Right hindlimb (tissue), 1 donor: ENCODE data around the gene GXYLT1.
"Not testable (repeated sequence)": the region's sequence is repeated elsewhere in the genome, so short reads cannot be mapped to it uniquely, and the experiment has no call there.

Experiments
- DNase-seq: peaks from one replicate; pipeline ENCODE4 v3.0.0-alpha.2; 2018

Gene GXYLT1, protein sequence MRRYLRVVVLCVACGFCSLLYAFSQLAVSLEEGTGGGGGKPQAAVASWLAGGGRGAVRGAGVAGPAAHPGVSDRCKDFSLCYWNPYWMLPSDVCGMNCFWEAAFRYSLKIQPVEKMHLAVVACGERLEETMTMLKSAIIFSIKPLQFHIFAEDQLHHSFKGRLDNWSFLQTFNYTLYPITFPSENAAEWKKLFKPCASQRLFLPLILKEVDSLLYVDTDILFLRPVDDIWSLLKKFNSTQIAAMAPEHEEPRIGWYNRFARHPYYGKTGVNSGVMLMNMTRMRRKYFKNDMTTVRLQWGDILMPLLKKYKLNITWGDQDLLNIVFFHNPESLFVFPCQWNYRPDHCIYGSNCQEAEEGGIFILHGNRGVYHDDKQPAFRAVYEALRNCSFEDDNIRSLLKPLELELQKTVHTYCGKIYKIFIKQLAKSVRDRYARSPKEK

DNA sequence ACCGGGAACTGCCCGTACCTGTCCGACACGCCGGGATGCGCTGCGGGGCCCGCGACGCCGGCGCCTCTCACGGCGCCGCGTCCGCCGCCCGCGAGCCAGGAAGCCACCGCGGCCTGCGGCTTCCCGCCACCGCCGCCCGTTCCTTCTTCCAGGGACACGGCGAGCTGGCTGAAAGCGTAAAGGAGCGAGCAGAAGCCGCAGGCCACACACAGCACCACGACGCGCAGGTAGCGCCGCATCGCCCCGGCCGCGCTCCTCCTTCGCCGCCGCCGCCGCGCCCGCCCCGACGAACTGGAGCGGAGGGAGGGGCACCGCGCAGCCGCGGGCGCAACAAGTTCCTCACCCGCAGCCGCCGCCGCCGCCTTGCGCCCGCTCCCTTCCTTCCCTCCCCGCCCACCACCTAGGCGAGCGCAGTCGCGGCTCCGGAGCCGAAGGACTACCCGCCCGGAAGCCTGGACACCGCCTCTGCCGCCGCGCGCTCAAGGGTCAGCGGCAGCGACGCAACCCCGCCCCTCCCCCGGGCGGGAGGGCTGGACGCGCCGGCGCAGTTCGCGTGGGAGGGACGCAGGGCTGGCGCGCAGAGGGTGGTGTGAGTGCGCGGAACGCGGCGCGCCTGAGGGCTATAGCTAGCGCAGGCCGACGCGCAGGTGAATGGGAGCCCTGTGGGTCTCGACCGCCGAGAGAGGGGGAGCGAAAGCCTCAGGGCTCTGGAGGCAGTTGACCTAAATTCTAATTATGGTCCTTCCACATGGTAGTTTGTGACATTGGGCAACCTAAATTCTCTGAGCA lies at the start of gene GXYLT1:
Gene GXYLT1, minus strand, starts transcription at position 467 of the 789 bp plus-strand sequence. Its CDS starts 228 bp downstream, at position 239.
- DNase-seq: peak; percentile 94

DNA sequence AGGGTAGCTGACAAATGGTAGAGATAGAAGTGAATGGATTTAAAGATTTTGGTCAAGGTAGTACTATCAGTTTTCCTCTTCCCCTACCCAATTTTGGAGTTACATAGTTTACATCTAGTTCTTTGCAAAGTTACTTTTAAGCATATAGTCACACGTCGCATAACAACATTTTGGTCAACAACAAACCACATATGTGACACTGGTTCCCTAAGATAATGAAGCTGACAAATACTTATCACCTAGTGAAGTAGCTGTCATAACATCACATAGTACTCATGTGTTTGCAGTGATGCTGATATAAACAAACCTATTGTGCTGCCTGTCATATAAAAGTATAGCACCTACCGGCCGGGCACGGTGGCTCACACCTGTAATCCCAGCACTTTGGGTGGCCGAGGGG lies 48.0 kb upstream of the GXYLT1 start:
- no peak for DNase-seq

DNA sequence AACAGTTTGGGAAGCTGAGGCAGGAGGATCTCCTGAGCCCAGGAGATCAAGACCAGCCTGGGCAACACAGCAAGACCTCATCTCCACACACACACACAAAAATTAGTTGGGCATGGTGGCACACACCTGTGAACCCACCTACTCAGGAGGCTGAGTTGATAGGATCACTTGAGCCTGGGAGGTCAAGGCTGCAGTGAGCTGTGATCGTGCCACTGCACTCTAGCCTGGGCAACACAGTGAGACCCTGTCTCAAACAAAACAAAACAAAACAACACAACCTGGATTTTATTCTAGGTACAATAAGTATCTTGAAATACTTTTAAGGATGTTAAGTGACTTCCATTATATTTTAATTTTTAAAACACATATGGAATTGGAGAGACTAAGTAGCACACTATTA lies 47.6 kb upstream of the GXYLT1 start:
- no peak for DNase-seq

DNA sequence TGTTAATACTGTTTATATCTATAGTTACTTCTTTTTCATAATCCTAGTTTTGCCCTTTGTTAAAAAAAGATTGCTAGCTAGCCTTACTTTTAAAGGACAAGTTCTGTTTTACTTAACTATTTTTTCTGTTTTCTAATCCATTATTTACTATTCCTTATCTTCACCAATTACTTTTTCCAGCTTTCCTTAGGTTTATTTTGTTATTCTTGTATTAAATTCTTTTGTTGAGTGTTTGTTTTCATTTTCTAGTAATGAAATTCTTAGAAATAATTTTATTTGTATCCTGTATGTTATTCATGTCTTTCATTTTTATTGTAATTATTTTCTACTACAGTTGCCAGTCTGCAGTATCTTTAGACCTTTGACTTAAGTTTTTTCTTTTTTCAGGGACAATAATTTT lies 45.7 kb upstream of the GXYLT1 start:
- no peak for DNase-seq

DNA sequence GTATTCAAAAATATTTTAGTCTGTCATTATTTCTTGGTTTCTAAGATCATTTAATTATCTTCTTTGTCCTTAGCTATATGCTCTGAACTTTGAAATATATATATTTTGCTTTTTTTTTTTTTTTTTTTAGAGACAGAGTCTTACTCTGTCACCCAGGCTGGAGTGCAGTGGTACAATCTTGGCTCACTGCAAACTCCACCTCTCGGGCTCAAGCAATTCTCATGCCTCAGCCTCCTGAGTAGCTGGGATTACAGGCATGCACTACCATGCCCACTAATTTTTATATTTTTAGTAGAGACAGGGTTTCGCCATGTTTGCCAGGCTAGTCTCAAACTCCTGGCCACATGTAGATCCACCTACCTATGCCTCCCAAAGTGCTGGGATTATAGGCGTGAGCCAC lies 43.6 kb upstream of the GXYLT1 start:
- DNase-seq: not testable (repeated sequence)

DNA sequence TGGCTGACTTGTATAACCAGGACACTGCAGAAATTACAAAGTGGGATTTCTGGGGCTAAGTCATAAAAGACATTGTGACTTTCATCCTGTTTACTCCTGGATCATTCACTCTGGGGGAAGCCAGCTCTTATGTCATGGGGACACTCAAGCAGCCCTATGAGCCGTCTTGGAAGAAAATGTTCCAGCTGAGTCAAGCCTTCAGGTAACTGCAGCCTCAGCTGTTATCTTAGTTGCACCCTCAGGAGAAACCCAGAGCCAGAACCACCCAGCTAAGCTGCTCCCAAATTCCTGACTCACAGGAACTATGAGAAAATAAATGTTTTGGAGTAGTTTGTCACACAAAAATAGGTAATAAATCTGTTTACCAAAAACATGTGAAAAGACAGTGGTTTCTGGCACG lies 43.1 kb upstream of the GXYLT1 start:
- no peak for DNase-seq

DNA sequence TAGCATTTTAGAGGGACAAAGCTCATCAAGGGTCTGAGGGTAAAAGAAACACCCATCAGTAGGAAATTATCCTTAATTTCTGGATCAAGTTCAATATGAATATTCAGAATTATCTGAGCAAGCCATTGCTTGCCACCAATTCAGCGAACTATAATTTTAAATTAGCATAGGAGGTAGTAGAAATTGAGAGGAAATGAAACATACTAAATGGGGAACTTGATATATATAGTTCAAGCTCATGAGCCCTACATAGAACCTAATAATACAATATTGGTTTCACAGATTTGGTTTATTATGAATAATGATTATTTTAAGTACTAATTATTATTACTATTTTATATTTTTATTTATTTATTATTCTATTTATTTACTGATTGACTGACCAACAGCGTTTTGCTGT lies 42.1 kb upstream of the GXYLT1 start:
- no peak for DNase-seq

DNA sequence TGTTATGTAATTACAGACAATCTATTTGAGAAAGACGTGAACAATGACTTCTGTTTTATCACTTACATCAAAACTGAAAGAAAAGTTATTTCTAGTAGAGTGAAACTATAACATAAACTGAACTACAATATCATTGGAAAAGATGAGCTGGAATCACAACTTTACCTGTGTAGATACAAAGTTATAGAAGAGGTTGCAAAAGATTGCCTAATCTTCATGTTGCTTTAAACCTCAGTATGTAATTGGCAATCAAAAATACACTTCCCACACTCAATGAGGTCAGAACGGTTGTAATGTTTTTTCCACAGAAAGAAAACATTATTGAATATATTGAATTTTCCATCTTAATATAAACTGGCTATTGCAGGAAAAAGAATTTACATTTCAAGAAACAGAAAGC lies 37.7 kb upstream of the GXYLT1 start:
- no peak for DNase-seq

DNA sequence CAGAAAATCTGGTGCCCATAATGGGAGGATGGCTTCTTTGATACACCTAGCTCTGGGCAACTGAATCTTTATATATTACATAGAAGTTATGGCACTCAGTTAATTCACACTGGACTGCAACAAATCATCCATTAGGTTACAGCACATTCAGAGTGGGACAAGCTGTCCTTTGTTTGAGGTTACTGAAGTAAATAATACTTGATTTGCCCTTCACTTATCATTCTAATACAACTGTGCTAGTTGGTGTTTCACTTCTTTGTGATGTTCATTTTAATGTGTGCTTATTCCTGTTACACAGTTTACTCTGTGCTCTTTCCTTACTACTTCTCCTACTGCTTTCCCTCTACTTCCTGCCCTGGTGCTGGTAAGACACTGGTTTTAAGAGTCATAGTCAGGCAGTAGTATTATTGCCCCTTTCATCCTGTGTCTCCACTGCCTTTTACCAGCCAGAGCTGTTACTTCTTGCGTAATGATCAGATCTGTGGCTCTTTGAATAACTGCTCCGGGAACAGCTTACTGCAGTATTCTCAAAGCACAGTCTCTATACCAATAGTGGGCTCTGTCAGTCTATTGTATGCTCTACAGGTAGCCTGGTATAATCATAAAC lies 36.4 kb upstream of the GXYLT1 start:
- DNase-seq: no peak

DNA sequence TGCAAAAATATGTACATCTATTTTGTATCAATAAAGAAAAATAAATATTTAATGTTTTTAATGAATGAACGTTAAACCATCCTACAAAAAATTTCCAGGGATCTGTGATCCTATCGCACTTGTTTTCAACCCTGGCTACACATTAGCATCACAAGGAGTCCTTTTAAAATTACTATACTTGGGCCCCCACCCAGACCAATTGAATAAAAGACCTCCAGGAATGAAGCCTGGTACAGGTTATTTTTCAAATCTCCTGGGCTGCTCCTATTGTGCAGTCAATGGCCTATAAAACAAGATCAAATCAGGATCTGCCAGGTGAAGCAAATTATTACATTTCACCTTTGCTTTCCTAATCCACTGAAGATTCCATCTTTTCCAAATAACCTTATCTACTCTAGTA lies 33.4 kb upstream of the GXYLT1 start:
- no peak for DNase-seq

DNA sequence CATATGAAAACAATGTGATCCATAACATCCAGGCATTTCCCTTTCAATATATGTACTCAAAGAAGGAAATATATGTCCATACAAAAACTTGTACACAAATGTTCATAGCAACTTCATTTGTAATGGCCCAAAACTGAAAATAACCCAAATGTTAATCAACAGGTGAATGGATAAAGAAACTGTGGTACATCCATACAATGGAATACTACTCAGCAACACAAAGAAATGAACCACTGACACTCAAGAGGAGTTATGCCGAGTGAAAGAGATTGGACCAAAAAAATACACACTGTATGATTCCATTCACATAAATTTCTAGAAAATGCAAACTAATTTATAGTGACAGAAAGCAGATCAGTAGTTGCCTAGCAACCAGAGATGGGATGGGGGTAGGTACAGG lies 30.3 kb upstream of the GXYLT1 start:
- no peak for DNase-seq

DNA sequence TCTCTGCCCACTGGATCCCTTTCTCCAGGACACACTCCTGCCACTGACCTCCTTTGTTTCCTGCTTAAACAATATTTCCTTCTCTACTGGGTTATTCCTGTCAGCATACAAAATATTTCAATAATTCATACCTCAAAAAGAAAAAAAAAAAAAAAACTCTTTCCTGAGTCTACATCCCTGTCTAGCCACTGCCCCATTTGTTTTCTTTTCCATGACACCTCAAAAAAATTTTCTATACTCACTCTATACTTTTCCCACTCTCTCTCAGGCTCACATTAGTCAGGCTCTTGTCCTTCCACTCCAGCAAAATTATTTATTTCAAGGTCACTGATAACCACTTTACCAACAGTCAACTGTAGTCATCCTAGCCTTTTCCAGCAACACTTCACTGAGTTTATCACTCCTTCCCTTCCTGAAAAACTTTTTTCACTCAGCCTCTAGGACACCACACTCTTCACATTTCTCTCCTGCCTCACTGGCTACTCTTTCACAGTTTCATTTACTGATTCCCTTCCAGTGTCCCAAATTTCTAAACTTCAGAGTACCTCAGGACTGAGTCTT lies 29.4 kb upstream of the GXYLT1 start:
- no peak for DNase-seq

DNA sequence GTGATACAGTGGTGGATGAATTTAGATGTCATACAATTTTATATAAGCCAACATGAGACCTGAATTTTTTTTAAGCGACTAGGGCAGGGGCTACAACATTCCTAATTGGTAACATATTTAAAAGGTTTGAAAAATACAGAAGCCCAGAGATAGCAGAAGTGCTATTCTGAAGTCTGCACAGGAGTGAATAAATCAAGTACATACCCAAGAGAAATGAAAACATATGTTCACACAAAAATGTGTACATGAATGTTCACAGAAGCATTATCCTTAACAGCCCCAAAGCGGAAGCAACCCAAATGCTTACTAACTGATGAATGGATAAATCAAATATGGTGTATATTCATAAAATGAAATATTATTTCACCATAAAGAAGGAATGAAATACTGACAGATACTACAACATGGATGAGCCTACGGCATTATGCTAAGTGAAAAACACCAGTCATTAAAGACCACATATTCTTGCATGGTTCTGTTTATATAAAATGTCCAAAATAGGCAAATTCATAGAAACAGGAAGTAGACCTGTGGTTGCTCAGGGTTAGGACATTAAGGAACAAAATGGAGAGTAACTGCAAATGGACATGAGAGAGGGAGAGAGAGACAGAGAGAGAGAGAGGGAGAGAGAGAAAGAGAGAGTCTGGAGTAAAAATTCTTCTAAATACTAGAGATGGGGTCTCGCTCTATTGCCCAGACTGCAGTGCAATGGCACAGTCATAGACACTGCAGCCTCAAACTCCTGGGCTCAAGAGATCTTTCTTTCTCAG lies 28.0 kb upstream of the GXYLT1 start:
- no peak for DNase-seq

DNA sequence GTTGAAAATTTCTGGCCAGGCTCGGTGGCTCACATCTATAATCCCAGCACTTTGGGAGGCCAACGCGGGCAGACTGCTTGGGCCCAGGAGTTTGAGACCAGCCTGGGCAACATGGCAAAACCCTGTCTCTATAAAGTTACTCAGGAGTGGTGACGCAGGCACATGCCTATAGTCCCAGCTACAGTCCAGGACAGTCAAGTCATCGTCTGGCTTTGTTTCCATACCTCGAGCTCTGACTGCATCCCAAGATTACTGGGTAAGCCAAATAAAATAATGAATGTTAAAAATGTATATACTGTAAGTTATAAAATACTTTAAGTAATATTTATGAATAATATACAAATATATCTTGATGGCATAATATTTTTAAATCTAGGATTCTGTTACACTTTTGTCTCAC lies 23.0 kb upstream of the GXYLT1 start:
- no peak for DNase-seq

DNA sequence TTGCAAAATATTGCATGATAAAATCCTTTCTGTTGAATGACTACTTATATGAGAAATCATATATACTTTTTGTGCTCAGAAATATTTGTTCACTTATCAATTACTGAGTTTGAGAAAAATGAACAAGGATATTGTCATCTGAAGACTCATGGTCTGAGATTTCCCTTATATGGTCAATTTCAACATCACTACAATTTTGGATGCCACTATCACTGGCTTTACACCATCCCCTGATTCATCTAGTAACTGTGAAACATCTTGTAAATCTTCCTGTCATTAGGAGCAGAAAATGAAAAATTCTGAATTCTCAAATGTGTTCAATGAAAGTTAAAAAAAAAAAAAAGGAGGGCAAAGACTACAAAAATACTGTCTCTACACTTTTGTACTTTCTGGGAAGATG lies 21.8 kb upstream of the GXYLT1 start:
- DNase-seq: no peak

DNA sequence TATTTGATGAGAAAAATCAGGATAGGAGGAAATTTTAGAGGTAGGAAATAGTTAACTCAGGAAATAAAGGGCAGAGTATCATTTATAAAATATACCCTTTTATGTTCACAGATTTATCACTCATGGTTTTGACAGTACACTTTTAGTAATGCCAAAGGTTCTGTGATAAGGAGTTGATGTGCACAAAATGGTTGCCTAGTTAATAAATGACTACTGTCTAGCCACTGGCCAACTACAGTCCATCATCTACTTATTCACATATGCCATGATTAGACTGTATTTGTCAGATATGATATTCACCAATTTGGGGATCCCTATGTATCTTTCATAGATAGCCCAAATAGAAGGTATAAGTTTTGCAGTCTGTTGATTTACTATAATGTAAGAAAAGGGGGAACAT lies 19.2 kb upstream of the GXYLT1 start:
- DNase-seq: no peak

DNA sequence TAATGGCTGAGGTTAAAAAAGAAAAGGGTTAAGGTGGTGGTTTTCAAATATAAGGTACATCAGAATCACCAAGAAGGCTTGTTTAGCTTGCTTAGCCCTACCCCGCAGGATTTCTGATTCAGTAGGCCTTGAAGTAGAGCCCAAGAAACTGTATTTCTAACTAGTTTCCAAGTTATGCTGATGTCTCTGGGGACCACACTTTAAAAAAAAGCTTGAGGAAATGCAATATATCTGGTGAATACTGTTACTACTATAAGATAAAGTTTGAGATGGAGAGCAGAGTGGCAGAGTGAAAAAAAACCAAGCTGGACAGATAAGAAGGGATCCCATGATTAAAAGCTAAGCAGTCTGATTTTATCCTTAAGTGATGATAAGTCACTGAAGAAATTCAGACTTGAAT lies 18.3 kb upstream of the GXYLT1 start:
- DNase-seq: no peak

DNA sequence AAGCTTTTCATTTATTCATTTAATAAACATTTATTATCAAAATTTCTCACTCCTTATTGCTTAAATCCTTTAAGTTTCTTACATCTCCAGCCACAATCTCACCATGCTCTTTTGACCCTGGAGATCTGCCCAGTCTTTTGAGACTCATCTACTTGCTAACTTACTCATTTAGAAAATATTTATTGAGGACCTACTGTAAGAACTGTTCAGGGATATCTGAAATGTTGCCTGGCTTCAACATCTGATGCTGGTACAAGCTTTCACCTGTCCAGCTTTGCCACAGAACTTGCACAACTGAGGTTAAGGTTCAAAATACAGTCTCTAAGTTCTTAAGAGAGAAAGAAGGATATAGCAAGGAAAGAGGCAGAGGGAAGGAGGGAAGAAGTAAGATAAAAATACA lies 17.5 kb upstream of the GXYLT1 start:
- DNase-seq: no peak

DNA sequence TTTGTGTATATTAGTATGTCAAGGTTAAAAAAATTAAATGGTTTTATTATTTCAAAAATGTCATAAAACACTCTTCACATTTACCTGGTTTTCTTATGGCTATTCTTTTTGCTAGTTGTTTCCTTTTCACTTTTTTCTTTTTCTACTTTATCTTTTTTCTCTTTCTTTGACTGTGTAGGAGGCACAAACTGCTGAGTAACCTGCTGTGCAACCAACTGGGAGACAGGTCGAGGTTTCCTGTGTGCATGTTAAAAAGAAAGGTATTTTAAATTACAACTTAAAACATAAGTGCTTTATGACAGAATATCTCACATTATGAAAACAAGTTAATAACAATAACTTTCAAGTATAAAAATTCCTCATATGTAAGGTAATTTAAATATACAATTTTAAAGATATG lies 16.9 kb upstream of the GXYLT1 start:
- no peak for DNase-seq

DNA sequence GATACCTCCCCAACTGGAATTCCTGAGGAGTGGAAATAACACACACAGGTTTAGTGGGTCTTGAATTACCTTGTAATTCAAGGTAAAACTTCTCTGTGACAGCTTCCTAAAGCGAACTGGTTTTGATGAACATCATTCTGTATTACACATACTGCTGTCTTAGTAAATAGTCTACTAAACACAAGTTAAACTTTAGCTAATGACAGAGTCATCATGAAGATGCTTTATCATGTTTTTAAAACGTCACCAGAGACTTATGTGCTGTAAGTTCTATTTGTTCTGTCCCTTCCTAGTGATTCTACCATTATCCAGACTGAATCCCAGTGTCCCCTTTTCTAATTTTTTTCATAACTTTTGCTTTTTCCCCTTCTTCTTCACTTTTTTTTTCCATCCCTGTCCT lies 11.6 kb upstream of the GXYLT1 start:
- no peak for DNase-seq

DNA sequence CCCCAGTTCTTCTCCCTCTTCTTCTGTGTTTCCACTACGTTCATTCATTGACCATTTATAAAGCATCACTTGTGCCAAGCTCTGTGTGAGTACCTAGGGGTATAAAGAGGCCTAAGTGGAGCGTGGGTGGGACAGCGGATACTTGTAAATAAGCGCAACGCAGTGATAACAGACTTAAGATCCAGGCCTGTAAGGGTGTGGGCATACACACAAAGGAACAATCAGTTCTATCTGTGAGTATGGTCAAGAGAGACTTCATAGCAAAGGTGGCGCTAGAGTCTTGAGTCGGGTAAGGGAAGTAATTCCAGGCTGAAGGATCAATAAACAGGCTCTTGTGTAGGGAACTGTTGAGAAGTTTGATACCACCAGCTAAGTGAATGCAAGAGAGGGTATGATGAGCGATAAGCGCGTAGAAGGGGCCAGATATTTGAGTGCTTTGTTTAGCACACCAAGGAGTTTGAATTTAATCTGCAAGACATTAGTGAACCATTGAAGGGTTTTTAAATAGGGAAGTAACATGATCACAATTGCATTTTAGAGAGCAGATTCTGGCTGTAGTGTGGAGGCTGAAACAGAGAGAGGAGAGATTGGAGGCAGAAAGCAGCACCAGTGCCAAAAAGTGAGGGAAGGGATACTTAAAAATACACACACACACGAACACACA lies 1.0 kb upstream of the GXYLT1 start:
- DNase-seq: no peak

DNA sequence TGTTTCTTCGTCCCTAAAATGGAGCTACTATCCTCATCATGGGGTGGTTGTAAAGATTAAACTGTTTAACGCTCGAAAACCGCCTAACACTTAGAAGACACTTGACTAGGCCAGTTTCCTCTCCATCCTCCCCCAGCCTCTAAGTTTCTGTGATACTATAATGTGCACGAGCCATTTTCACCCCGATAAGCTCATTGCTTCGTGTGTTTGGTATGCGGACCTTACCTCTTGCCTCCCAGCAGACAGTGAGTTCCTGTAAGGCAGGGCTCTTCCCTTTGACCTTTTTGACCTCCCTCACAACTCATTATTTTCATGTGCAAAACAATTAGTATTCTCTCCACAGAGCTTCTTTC lies 499 bp upstream of the GXYLT1 start:
- no peak for DNase-seq

DNA sequence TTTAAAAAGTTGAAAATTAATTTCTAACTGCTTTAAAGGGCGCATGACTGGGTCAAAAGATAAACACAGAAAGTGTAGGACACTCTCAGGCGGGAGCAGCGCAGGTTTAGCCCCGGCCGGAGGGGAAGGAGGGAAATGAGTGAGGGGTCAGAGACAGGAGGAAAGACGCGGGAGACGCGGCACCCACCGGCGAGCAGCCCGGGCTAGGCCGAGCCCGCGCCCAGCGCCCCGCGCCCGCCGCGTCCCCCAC lies 591 bp downstream of the GXYLT1 start:
- no peak for DNase-seq
